Naive thymus-derived CD4-positive, alpha-beta T cell (primary cell): ENCODE data around the gene GRID2IP. TPM values are rescaled to one million over a fixed set of nuclear protein-coding genes. Genes with fewer than 3 reads are reported as not detected.

Experiments
- ATAC-seq: fragments of 150-1000 bp; cut with Tn5 transposase; 2 replicates; pipeline ENCODE4 v1.10.0; 2021; ENCODE audit warnings: mild to moderate bottlenecking, moderate library complexity
- CTCF ChIA-PET: fragments of 350-600 bp; sonication (Branson Sonifier 250); formaldehyde crosslinking; loops from one replicate; lab custom pipeline; 2021; ENCODE audit warnings: antibody characterized with exemption; lab: Charles Lee
- POLR2A ChIA-PET: fragments of 350-600 bp; sonication (Branson Sonifier 250); formaldehyde crosslinking; loops from one replicate; lab custom pipeline; 2021; ENCODE audit warnings: antibody characterized with exemption, inconsistent platforms; lab: Charles Lee
- DNase-seq, 9 donors: peaks; one replicate each; pipeline versions ENCODE4 v3.0.0 to v3.0.0-alpha.2; 2020 to 2022; ENCODE audit warnings: mixed read lengths in 1 of 9
- H3K27ac ChIP-seq: one replicate; pipeline ENCODE4 v1.7.0; 2013; ENCODE audit warnings: mild to moderate bottlenecking, low read depth, low read length, moderate library complexity
- H3K27me3 ChIP-seq, 2 donors: one replicate each; pipeline ENCODE4 v1.7.0; 2013; ENCODE audit warnings: low read length in 2 of 2, mild to moderate bottlenecking in 2 of 2, moderate library complexity in 2 of 2; ENCODE audit not compliant: control insufficient read depth in 2 of 2, insufficient read depth in 2 of 2
- H3K36me3 ChIP-seq, 3 experiments: 1 replicate in 2 of 3; 2 replicates in 1 of 3; pipeline ENCODE4 v1.7.0; 2013; ENCODE audit warnings: low read length in 3 of 3, mild to moderate bottlenecking in 3 of 3, moderate library complexity in 1 of 3; ENCODE audit not compliant: insufficient read depth in 3 of 3, control insufficient read depth in 2 of 3
- H3K4me1 ChIP-seq, 2 donors: one replicate each; pipeline ENCODE4 v1.7.0; 2013; ENCODE audit warnings: low read length in 2 of 2, mild to moderate bottlenecking in 2 of 2, moderate library complexity in 1 of 2; ENCODE audit not compliant: control insufficient read depth in 2 of 2, insufficient read depth in 2 of 2
- H3K4me3 ChIP-seq: 2 replicates; pipeline ENCODE4 v1.7.0; 2013; ENCODE audit warnings: mild to moderate bottlenecking, low read length
- H3K9me3 ChIP-seq, 3 experiments: 1 replicate in 2 of 3; 2 replicates in 1 of 3; pipeline ENCODE4 v1.7.0; 2013; ENCODE audit warnings: low read length in 3 of 3; ENCODE audit not compliant: control insufficient read depth in 2 of 3
- H3K27ac Mint-ChIP-seq, 9 donors: one replicate each; pipeline ENCODE4 v1.8.0; 2020 to 2022; ENCODE audit warnings: mixed read lengths in 9 of 9, mild to moderate bottlenecking in 8 of 9, moderate library complexity in 5 of 9, inconsistent platforms in 2 of 9
- H3K27me3 Mint-ChIP-seq, 5 donors: one replicate each; pipeline ENCODE4 v1.8.0; 2021 to 2022; ENCODE audit warnings: mixed read lengths in 5 of 5, mild to moderate bottlenecking in 1 of 5
- H3K36me3 Mint-ChIP-seq, 5 donors: one replicate each; pipeline ENCODE4 v1.8.0; 2020 to 2022; ENCODE audit warnings: mixed read lengths in 5 of 5, mild to moderate bottlenecking in 3 of 5, inconsistent platforms in 1 of 5
- H3K4me1 Mint-ChIP-seq, 7 donors: one replicate each; pipeline ENCODE4 v1.8.0; 2020 to 2022; ENCODE audit warnings: mixed read lengths in 7 of 7, mild to moderate bottlenecking in 3 of 7, inconsistent platforms in 1 of 7
- H3K4me3 Mint-ChIP-seq, 10 donors: one replicate each; pipeline ENCODE4 v1.8.0; 2020 to 2022; ENCODE audit warnings: mild to moderate bottlenecking in 10 of 10, mixed read lengths in 10 of 10, moderate library complexity in 6 of 10, inconsistent platforms in 2 of 10
- H3K9me3 Mint-ChIP-seq, 11 donors: one replicate each; pipeline ENCODE4 v1.8.0; 2020 to 2022; ENCODE audit warnings: mixed read lengths in 11 of 11, mild to moderate bottlenecking in 4 of 11, inconsistent platforms in 1 of 11, moderate library complexity in 1 of 11
- intact Hi-C, 2 donors: fragments of 100-400 bp; cut with micrococcal nuclease; formaldehyde crosslinking; loops; one replicate each; pipeline ENCODE4 v1.15.1; 2023
- polyA plus RNA-seq, 2 donors: library from polyadenylated mRNA; unstranded; fragments of 300-500 nt; fragmentation: Illumina TruSeq; gene quantifications; one replicate each; pipeline ENCODE4 v1.2.3, GENCODE V29; 2021
- total RNA-seq, 6 experiments: library from RNA in 5 of 6; stranded (reverse) in 5 of 6; gene quantifications; 1 replicate in 5 of 6; 2 replicates in 1 of 6; pipeline ENCODE4 v1.2.3 and lab custom pipeline; 2021 to 2026

The GRID2IP gene
- total and polyA plus RNA-seq, 7 experiments from 2014 or later: 0.24 to 1.5 (median 1.1) TPM; not detected in 3

DNA sequence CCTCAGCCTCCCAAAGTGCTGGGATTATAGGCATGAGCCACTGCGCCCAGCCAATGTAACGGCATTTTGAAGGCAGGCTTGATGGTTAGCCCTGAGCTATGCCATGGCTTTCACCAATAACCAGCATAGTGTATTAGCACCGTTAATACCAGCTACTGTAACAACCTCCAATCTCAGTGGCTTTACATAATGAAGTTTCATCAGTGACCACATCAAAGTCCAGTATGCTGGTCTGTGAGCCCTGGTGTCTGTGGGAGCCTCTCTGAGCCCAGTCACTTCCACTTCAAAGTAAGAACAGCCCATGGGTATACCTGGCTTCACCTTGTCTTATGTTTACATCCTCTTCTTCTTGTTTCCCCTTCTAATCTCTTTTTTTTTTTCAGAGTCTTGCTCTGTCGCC lies 14.4 kb upstream of the GRID2IP start:
- no peaks in the 10 kb centered on the region for H3K36me3 ChIP-seq
- intact Hi-C loops: no loop called here
- no peak overlapping the region for H3K4me3 ChIP-seq
- no peaks in the 10 kb centered on the region for H3K27me3 ChIP-seq
- H3K36me3 Mint-ChIP-seq: no peaks in the 10 kb centered on the region
- CTCF ChIA-PET: interaction anchor here (0.7 kb wide), 1 partner anchor 46 kb away, joined by 3 read pairs; no protein-coding TSS in a partner anchor
- DNase-seq: no peak
- no peak overlapping the region for H3K27ac Mint-ChIP-seq
- H3K4me3 Mint-ChIP-seq: no peak overlapping the region
- H3K27ac ChIP-seq: no peak overlapping the region
- POLR2A ChIA-PET: no interaction called here
- no peaks in the 10 kb centered on the region for H3K4me1 ChIP-seq
- no peak for ATAC-seq
- H3K9me3 ChIP-seq: no peaks in the 10 kb centered on the region
- no peaks in the 10 kb centered on the region for H3K9me3 Mint-ChIP-seq
- no peaks in the 10 kb centered on the region for H3K27me3 Mint-ChIP-seq
- H3K4me1 Mint-ChIP-seq: peaks cover 0 to 6% (median 0%) of the 10 kb centered on the region in 7 donors

DNA sequence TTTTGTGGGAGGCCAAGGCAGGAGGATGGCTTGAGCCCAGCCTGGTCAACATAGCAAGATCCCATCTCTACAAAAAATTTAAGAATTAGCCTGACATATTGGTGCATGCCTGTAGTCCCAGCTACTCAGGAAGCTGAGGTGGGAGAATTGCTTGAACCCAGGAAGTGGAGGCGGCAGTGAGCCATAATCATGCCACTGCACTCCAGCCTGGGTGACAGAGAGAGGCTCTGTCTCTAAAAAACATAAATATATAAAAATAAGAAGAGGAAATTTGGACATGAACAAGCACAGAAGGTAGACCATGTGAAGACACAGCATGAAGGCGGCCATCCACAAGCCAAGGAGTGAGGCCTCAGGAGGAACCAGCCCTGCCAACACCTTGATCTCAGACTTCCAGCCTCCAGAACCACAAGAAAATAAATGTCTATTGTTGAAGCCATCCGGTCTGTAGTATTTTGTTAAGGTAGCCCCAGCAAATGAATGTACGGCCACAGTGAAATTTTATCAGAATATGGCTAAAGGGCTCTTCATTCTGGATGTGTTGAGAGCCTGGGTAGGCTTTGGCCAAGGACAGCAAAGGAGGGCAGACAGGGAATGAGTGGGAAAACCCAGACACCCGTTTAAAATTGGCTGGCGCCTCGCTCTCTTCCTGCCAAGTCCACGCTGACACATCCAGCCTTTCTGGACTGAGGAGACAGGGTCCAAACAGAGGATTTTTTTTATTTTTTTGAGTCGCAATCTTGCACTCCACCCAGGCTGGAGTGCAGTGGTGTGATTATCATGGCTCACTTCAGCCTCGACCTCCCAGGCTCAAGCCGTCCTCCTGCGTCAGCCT lies 12.9 kb upstream of the GRID2IP start:
- H3K27ac Mint-ChIP-seq: peak overlapping the region in 2 of 9 donors; percentile 39 to 41
- Histone ChIP-seq H3K4me1 (no peaks in the 10 kb centered on the region), H3K27ac (no peak overlapping the region), H3K9me3 (no peaks in the 10 kb centered on the region), H3K36me3 (no peaks in the 10 kb centered on the region), H3K27me3 (no peaks in the 10 kb centered on the region), H3K4me3 (no peak overlapping the region)
- DNase-seq (no peak), ATAC-seq (no peak)
- CTCF ChIA-PET: no interaction called here
- intact Hi-C loops: no loop called here
- peaks cover 0 to 6% (median 0%) of the 10 kb centered on the region in 7 donors for H3K4me1 Mint-ChIP-seq
- no peak overlapping the region for H3K4me3 Mint-ChIP-seq
- POLR2A ChIA-PET: no interaction called here
- no peaks in the 10 kb centered on the region for H3K36me3 Mint-ChIP-seq
- H3K9me3 Mint-ChIP-seq: no peaks in the 10 kb centered on the region
- H3K27me3 Mint-ChIP-seq: peaks cover 0 to 4% (median 0%) of the 10 kb centered on the region in 5 donors

DNA sequence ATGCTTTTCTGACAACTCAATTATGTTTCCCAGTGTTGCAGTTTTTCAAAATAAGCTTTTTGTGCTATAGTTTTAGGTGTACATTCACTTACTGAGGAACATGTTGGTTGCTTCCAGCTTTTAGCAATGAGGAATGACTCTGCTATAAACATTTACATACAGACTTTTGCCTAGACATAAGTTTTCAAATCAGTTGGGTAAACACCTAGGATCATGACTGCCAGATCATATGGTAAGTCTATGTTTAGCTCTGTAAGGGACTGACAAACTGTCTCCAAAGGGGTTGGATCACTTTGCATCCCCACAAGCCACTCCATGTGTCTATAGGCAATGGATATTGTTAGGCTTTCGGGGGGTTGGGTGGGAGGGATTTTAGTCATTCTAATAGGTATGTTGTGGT lies 10.8 kb upstream of the GRID2IP start:
- Mint-ChIP-seq H3K4me3 (no peak overlapping the region), H3K27me3 (peaks cover 0 to 4% (median 0%) of the 10 kb centered on the region in 5 donors), H3K4me1 (peaks cover 0 to 6% (median 1%) of the 10 kb centered on the region in 7 donors), H3K27ac (peak overlapping the region in 1 of 9 donors; percentile 62), H3K36me3 (no peaks in the 10 kb centered on the region), H3K9me3 (no peaks in the 10 kb centered on the region)
- intact Hi-C loops: no loop called here
- Histone ChIP-seq H3K36me3 (no peaks in the 10 kb centered on the region), H3K27ac (no peak overlapping the region), H3K4me1 (no peaks in the 10 kb centered on the region), H3K9me3 (no peaks in the 10 kb centered on the region), H3K4me3 (no peak overlapping the region), H3K27me3 (no peaks in the 10 kb centered on the region)
- DNase-seq (no peak), ATAC-seq (no peak)
- CTCF ChIA-PET: no interaction called here
- POLR2A ChIA-PET: no interaction called here

DNA sequence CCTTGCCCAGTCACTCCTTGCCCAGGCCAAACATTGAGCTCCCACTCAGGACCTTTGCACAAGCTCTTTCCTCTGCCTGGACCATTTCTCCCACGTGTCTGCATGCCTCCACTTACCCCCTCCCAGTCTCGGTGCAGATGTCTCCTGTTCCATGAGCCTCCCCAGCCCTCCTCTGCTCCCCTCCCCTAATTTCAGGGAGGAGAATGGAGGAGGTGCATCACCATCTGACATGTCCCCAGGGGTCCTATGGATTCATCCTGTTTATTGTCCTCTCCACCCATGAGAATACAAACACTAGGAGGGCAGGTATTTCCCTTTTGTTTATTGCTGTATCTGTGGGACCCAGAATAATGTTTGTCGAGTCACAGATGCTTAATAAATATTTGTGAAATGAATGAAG lies 8.6 kb upstream of the GRID2IP start:
- no peak for DNase-seq
- Mint-ChIP-seq H3K27me3 (peaks cover 0 to 4% (median 0%) of the 10 kb centered on the region in 5 donors), H3K27ac (peak overlapping the region in 1 of 9 donors; percentile 76), H3K9me3 (peaks cover 0 to 2% (median 0%) of the 10 kb centered on the region in 11 donors), H3K4me3 (no peak overlapping the region), H3K4me1 (peaks cover 3 to 10% (median 7%) of the 10 kb centered on the region in 7 donors), H3K36me3 (peaks cover 0 to 2% (median 0%) of the 10 kb centered on the region in 5 donors)
- ATAC-seq: no peak
- Histone ChIP-seq H3K27me3 (no peaks in the 10 kb centered on the region), H3K36me3 (no peaks in the 10 kb centered on the region), H3K4me1 (peaks cover 0 to 2% of the 10 kb centered on the region in 2 donors), H3K9me3 (no peaks in the 10 kb centered on the region), H3K4me3 (no peak overlapping the region), H3K27ac (no peak overlapping the region)
- POLR2A ChIA-PET: no interaction called here
- CTCF ChIA-PET: interaction anchor here (0.7 to 2.5 kb wide), 3 partner anchors 15 to 59 kb away, joined by 3 to 16 read pairs (median 9); no protein-coding TSS in a partner anchor
- intact Hi-C loops: loop anchor here in 1 of 2 donors (1.0 kb wide), 2 partner anchors 29 to 44 kb away; no protein-coding TSS in a partner anchor

DNA sequence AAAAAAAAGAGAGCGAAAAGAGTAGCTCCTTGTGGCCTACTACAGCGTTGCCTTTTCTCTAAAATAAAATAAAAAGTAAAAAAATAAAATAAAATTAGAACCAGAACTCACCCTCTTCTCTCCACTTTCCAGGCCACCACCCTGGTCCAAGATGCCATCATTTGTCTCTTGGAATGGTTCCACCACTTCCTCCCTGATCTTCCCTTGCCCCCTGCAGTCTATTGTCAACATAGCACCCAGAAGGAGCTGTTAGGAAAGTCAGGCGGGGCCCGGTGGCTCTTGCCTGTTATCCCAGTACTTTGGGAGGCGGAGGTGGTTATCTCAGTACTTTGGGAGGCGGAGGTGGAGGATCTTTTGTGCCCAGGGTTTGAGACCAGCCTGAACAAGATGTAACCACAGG lies 7.6 kb upstream of the GRID2IP start:
- H3K27ac Mint-ChIP-seq: no peak overlapping the region
- intact Hi-C loops: loop anchor here in 1 of 2 donors (1.0 kb wide), 2 partner anchors 28 to 43 kb away; no protein-coding TSS in a partner anchor
- POLR2A ChIA-PET: interaction anchor here (0.6 to 0.7 kb wide), 2 partner anchors 48 to 113 kb away, joined by 3 read pairs; no protein-coding TSS in a partner anchor

DNA sequence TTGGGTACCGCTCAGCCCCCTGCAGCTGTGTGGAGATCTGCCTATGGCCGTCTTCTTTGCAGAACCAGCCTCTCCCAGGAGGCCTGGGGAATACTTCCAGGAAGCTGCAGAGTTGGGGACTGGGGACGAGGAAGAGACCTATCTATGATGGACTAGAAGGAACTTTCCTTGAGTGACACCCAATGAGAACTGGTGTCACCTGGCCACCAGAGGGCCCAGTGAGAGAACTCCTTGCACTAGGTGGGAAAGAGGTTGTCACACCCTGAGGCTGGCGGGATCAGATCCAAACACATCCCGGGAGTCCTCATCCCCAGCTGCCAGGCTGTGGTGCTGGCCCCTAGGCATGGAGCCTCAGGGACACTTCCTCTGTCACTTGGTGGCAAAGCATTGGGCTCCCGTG lies 4.9 kb upstream of the GRID2IP start:
- DNase-seq (no peak), ATAC-seq (no peak)
- peaks cover 0 to 11% of the 10 kb centered on the region in 2 donors for H3K4me1 ChIP-seq
- no peak overlapping the region for H3K4me3 ChIP-seq
- H3K36me3 ChIP-seq: no peaks in the 10 kb centered on the region
- peaks cover 0 to 4% (median 0%) of the 10 kb centered on the region in 5 donors for H3K27me3 Mint-ChIP-seq
- peak overlapping the region in 1 of 10 donors; percentile 19 for H3K4me3 Mint-ChIP-seq
- ChIA-PET CTCF (interaction anchor here (0.6 kb wide), 1 partner anchor 1443 kb away, joined by 5 read pairs; no protein-coding TSS in a partner anchor), POLR2A (interaction anchor here (1.1 kb wide), 1 partner anchor 21 kb away, joined by 3 read pairs; the partner anchor contains the start of gene ZDHHC4)
- no peaks in the 10 kb centered on the region for H3K27me3 ChIP-seq
- H3K9me3 ChIP-seq: no peaks in the 10 kb centered on the region
- peaks cover 0 to 2% (median 0%) of the 10 kb centered on the region in 11 donors for H3K9me3 Mint-ChIP-seq
- no peak overlapping the region for H3K27ac ChIP-seq
- peaks cover 4 to 13% (median 8%) of the 10 kb centered on the region in 7 donors for H3K4me1 Mint-ChIP-seq
- H3K36me3 Mint-ChIP-seq: peaks cover 0 to 2% (median 0%) of the 10 kb centered on the region in 5 donors
- H3K27ac Mint-ChIP-seq: peak overlapping the region in 5 of 9 donors; percentile 17 to 88 (median 71)
- intact Hi-C loops: no loop called here

More for the DNA sequence above, 7.6 kb upstream of the GRID2IP start:
- ATAC-seq: peak; percentile 47
- H3K4me3 ChIP-seq: no peak overlapping the region
- Mint-ChIP-seq H3K27me3 (peaks cover 0 to 4% (median 0%) of the 10 kb centered on the region in 5 donors), H3K9me3 (peaks cover 0 to 2% (median 0%) of the 10 kb centered on the region in 11 donors), H3K36me3 (peaks cover 0 to 2% (median 0%) of the 10 kb centered on the region in 5 donors), H3K4me1 (peaks cover 4 to 13% (median 9%) of the 10 kb centered on the region in 7 donors), H3K4me3 (no peak overlapping the region)
- CTCF ChIA-PET: interaction anchor here (1.2 to 2.5 kb wide), 4 partner anchors 13 to 47 kb away, joined by 3 to 16 read pairs (median 6); no protein-coding TSS in a partner anchor
- H3K27ac ChIP-seq: no peak overlapping the region
- peak in 3 of 9 donors; percentile 16 to 27 (median 20) for DNase-seq
- peaks cover 0 to 11% of the 10 kb centered on the region in 2 donors for H3K4me1 ChIP-seq
- H3K9me3 ChIP-seq: no peaks in the 10 kb centered on the region
- no peaks in the 10 kb centered on the region for H3K36me3 ChIP-seq
- no peaks in the 10 kb centered on the region for H3K27me3 ChIP-seq
